Fibroblast of the conjunctiva (primary cell): ENCODE measurements around the gene FBXW5.

Experiments used
- DNase-seq: peaks from one replicate; pipeline ENCODE4 v3.0.0-alpha.2; 2010; ENCODE audit warnings: low read depth

Gene FBXW5

GRCh38 chr9:136947955-136948510 is 3.5 kb upstream of the FBXW5 start:
- DNase-seq = peak; percentile 13

- no peak for DNase-seq
These were observed 2.7 kb upstream of the FBXW5 start for GRCh38 chr9:136947028-136947891.

- DNase-seq = no peak
These were observed 1.9 kb upstream of the FBXW5 start for GRCh38 chr9:136946228-136947027.

GRCh38 chr9:136945333-136946227 is 1.0 kb upstream of the FBXW5 start:
- DNase-seq = no peak

GRCh38 chr9:136944212-136944518 is 373 bp downstream of the FBXW5 start:
- no peak for DNase-seq

- DNase-seq = no peak
These were observed 987 bp downstream of the FBXW5 start for GRCh38 chr9:136943291-136944211.

- DNase-seq = no peak
These were observed 1.7 kb downstream of the FBXW5 start for GRCh38 chr9:136942881-136943230.

GRCh38 chr9:136942112-136942880 is 2.2 kb downstream of the FBXW5 start:
- no peak for DNase-seq

- no peak for DNase-seq
These were observed 3.1 kb downstream of the FBXW5 start for GRCh38 chr9:136941231-136942111.

- no peak for DNase-seq
These were observed 3.9 kb downstream of the FBXW5 start for GRCh38 chr9:136940526-136941230.

GRCh38 chr9:136939996-136940525 is 4.5 kb downstream of the FBXW5 start:
- DNase-seq = no peak

GRCh38 chr9:136939431-136939995 is 5.0 kb downstream of the FBXW5 start:
- no peak for DNase-seq

- no peak for DNase-seq
These were observed 7.1 kb downstream of the FBXW5 start for GRCh38 chr9:136937186-136938001.

GRCh38 chr9:136936645-136937170 is 7.8 kb downstream of the FBXW5 start:
- no peak for DNase-seq

- DNase-seq = no peak
These were observed 8.9 kb downstream of the FBXW5 start for GRCh38 chr9:136935651-136936050.

- no peak for DNase-seq
These were observed 10.3 kb downstream of the FBXW5 start for GRCh38 chr9:136934277-136934676.

- no peak for DNase-seq
These were observed 12.9 kb downstream of the FBXW5 start for GRCh38 chr9:136931611-136932130.
